NCI-H2196 treated with DMSO at 0.1 percent for 48 hours (cell line): ENCODE measurements around the gene COLEC11.
"Not testable (repeated sequence)": the region's sequence is repeated elsewhere in the genome, so short reads cannot be mapped to it uniquely, and the experiment has no call there.

Experiments used
- DNase-seq: peaks from one replicate; lab custom pipeline; 2025; ENCODE audit not compliant: unreplicated experiment; lab: John Stamatoyannopoulos, UW

Gene COLEC11

DNA sequence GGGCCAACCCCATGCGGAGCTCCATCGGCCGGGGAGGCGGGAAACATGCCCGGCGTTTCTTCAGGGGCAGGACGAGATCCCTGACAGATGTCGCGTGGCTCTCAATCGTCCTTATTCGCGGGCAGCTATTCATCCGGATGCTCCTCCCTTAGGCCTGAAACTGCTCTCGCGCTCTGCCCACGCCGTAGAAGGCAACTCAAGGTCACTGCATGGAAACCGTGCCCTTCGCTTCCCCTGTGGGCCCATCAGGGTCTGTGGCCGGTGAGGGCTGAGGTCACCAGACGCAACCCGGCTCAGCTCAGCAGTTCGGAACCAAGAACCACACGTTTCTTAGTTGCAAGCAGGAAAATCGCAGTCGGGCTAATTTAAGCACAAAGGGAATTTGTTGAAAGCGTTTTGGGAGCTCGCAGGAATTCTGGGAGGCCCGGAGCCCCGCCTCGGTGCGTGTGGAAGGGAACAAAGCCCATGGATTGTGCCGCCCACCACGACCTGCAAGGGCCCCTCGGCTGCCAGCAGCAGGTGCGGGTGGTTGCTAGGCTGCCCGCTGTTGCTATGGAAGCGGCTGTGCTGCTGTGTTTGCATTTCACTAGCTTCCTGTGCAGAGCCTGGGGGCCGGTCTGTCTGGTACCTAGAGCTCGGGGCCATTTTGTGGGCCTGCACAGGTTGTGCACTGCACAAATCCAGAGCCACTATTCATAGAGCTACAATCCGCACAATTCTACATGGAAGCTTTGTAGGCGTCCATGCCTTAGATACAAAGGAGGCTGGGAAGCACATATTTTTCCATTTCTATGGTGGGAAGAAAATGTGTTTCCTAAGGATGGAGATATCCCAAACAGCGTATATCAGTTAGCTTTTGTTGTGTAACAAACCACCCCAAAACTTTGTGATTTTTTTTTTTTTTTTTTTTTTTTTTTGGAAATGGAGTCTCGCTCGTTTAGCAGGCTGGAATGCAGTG, 57.1 kb downstream of the COLEC11 start:
- DNase-seq: peak; percentile 89

DNA sequence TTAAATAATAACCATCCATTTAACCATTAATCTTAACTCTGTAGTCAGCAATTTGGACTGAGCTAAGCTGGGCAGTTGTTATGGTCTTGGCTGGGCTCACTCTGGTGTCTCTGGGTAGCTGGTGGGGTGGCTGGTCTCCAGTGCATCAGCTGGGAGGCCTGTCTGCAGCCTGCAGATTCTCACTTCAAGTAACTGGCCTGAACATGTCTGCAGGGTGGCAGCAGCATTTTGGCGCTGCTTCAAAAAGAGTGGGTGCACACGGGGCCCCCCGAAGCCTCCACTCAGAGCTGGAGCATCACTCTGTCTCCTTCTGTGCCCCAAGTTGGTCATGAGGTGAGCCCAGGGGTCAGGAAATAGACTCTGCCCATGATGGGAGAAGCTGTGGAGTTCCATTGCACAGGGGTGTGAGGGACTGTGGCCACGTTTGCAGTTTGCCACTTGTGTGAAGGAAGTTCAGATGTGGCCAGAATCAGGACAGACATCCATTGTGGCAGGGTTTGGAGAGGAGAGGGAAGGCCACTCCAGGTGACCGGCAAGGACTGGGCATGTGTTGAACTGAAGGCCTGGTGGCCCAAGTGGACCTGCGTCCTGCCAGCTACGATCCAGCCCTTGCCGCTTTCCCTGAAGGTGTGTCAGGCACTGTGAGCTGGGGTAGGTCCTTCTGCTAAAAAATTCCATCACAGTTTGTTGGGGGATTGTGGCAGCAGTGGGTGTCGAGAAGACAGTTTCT, 58.1 kb downstream of the COLEC11 start:
- no peak for DNase-seq

DNA sequence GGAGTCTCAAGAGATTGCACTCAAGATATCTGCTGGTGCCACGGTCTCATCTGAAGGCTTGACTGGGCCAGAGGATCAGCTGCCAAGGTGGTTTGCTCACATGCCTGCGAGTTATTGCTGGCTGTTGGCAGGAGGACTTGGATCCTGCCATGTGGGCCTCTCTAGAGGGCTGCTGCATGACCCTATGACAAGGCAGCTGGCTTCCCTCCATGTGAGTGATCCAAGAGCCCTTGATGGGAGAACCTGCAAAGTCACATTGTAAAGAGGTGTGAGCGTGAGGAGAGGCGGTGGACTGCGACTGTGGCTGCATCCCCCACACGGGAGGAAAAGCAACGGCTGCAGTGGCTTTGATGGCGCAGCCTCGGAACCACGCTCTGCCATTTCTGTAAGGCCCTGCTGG, 59.1 kb downstream of the COLEC11 start:
- DNase-seq: no peak

DNA sequence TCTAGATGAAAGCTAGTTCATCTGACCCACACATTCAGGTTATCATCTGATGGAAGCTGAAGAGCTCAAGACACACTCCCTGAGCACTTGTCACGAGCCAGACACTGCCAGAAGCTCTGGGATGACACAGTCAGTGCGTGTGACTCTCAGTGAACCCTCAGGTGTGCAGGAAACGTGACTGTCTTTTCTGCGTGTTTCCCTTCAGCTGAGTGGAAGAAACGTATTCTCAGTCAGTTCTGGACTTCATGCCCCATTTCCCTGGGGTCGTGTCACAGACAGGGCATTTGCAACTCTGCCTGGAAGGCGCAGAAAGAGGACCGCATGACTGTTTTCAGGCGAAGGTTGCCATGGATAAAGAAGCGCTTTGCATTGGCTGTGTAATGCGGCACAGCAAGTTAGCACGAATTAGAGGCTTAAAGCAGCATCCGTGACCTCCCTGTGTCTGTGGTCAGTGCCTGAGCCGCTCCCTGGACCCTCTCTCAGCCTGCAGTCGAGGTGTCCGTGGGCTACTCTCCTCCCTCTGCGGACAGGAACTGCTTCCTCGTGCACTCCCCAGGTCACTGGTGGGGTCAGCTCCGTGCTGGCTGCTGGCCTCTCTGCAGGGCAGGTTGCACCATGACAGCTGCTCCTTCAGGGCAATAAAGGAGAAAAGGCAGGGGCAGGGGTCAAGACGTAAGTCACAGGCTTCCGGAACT, 59.8 kb downstream of the COLEC11 start:
- DNase-seq: no peak

DNA sequence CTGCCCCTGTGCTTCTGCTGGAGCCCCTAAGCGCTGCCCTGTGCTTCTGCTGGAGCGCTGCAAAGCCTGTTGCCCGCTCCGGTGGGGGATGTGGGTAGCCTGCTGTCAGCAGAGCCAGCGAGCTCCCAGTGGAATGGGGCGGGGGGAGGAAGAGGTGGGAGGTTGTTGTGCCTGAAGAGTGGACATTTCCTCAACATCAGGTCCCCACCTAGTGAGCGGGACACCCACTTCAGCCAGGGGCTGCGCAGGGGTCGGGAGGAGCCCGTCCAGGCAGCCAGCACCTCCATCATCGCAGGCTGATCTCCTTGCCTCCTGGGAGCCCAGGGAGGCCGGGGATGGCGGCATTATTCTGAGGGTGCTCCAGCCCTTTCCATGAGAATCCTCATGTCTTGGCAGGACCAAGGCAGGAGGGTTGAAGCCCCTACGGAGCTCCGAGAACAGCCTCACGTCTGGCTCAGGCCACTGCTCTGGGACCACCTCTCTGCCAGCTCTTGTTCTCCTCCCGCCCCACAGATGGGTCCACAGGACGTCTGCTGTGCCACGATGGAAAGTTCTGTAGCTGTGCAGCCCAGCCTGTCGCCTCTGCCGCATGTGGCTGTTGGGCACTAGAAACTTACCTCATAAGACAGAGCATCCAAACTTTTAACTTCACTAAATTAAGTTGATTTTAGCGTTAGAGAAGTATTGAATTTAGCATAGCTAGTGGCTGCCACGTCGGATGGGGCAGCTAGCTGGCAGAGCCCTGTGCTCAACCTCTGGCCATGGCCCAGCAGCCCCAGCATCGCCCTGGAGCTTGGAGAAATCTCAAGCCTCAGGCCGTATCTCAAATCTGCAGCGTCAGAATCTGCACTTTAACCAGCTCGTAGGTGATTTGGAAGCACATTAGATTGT, 61.2 kb downstream of the COLEC11 start:
- DNase-seq: no peak

DNA sequence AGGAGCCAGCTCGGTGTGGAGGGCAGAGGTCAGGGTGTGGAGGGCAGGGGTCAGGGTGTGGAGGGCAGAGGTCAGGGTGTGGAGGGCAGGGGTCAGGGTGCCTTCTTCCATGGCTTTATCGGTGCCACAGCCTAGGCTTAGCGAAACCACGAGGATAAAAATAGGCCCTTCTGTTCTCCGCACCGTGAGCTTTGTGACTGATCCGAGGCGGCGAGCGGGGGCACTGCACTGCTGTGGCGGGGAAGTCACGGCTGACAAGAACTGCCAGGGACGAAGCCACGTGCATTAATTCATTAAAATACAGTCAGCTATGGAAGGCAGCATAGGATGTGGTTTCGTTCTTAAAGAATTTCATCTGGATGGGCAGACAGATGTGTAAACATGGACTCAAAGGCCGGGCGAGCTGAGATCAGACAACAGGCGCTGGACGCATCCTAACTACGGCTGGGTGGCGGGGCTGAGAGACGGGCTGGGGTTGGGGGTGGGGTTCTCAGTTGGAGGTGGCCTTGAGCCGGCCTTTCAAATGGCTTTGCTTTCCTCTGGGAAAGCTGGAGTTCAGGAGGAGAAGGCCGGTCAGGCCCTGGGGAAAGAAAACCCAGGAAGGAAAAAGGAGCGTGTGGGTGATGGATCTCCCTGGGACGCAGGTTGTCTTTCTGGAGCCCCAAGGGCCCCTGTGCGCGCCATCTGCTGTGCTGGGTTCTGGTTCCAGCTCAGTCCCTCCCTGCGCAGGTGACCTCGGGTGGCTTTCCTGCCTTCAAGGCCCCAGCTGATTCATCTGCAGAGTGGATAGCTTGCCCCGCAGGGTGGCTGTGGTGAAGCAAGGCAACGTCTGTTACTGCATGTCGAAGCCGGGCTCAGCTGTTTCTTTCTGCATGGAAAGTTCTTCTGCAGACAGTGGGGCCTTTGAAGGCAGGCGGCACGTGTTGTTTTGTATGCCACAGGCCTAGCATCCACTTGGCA, 62.1 kb downstream of the COLEC11 start:
- no peak for DNase-seq

DNA sequence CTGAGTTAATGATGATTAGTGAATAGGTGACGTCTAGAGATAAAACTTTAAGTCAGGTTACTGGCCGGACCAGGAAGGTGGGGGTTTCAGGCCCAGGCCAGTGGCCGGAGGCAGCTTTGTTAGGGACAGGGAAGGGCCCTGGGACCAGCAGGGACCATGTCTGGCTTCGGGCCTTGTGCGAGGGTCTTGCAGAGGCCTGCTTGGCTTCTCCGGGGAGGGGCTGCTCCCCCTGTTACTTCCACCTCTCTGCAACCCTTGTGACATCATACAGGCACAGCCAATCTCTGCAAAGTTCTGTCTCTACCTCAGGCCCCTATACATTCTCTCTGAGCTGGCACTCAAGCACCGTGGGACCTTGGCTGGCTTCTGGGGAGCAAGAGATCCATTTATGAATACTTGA, 63.0 kb downstream of the COLEC11 start, which contains the start of gene ALLC:
TSS of gene ALLC (plus strand) at position 320 of the 400 bp plus-strand sequence. CDS start 12,958 bp downstream, outside the sequence.
- DNase-seq: no peak

DNA sequence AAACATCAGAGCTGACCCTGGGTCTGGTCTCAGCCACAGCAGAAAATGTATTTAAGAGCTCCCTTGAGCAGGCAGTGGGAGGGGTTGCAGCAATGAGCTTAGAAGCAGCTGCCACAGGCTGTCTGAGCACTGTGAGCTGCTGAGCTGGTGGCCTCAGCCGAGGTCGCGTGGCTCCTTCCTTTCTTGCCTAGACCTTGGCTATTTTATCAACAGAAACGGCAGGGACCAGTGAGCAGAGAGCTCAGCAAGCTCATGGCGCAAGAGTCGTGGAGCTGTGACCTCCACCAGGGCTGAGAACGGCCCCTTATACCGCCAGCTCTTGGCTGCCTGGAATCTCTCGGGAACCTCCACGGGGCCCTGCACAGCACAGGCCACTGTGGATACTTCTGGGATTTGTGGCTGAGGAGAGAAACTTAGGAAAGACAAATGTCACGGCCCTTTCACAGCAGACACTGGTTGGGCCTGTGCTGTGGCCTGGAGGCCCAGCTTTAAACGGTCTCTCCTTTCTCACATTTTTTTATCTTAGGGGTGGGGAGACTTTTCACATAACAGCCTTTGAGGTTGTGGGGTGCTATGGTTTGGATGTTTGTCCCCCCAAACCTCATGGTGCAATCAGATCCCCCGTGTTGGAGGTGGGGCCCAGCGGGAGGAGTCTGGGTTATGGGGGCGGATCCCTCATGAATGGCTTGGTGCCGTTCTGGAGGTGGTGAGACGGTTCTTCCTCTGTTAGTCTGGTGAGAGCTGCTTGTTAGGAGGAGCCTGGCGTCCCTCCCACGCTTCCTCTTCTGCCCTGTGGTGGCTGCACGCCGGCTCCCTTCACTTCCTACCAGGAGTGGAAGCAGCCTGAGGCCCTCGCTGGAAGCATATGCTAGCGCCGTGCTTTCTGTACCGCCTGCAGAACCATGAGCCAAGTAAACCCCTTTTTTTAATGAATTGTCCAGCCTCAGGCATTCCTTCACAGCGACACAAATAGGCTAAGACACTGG, 64.8 kb downstream of the COLEC11 start:
- DNase-seq: no peak

DNA sequence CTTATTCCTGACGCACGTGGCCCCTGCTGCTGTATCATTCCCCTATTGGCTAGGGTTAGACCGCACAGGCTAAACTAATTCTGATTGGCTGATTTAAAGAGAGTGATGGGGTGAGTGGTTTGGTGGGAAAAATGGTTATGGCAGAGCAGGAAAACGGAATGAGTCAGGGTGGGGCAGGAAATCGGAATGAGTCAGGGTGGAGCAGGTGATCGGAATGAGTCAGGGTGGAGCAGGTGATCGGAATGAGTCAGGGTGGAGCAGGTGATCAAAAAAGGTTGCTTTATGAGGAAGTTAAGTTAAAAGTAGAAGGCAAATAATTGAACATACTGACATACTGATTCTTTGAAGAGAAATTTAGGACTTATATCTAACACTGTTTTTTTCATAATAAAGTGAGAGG, 65.7 kb downstream of the COLEC11 start:
- DNase-seq: not testable (repeated sequence)

DNA sequence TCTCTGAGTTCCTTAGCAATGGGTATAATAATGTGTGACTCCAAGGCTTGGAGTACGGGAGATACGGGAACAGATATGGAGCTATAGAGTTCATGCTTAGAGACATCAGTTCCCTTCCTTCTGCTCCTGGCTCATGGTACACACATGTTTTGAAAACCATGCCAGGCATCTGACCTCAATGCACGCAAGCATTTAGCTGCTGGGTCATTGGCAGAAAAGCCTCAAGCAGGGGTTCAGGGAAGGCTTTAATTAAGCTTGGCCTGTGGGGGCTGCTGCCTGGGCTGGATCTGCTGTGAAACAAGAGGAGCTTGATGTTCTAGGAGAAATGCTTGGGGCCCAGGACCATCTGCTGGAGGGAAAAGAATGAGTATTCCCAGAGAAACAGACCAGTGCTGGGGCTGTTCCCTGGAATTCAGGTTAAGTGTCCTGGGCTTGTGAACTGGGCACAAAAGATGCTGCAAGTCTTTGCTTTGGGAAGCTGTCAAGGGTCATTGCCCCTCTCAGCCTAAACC, 66.3 kb downstream of the COLEC11 start:
- DNase-seq: no peak

DNA sequence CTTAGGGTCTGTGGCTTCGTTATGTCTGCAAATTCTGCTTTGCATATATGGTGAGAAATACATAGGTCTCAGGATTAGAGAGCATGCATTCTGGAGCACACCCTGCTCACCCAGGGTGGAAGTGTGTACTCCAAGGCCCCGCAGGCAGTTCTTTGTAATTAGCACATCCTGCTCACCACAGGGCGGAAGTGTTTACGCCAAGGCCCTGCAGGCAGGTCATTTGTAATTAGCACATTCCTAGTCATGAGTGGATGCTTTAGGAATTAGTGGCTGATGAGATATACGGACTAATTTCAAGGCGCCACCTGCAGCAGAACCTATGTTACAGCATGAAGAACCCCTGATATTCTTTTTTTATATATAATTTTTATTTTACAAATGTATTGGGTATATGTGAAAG, 67.3 kb downstream of the COLEC11 start:
- no peak for DNase-seq

DNA sequence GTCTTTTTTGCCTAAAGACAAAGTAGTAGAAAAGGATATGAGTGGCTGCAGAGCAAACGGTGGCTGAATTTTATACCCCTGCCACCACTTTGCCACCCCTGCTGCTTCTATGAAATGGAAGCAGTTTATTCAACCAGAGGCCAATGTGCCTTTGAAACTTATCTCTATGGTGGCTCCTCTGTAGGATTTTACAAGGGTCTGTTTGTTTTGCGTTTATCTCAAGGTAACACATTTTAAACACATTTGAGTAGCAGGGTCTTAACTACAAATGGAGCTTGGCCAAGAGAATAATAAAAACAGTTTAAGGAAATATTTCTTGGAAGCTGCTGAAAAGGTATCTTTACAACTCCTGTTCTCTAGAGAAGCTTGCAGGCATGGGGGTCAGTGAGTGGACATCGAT, 69.2 kb downstream of the COLEC11 start:
- no peak for DNase-seq

DNA sequence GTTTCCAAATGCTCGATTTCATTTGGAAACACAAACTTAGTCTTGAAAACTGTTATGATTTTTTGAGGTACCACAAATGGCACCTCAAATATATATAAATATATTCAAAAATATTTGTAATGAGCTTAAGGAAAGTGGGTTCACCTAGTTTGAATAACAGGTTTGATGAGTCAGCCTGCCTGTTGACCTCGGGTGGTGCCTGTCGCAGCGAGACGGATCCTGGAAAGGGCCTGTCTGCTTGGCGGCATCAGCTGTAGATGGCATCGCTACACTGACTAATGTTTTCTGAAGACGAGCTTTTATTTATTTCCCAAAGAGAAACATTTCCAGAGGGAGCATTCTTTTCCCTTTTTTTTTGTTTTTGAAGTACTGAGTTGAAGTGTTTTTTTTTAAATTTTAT, 70.0 kb downstream of the COLEC11 start:
- DNase-seq: no peak

DNA sequence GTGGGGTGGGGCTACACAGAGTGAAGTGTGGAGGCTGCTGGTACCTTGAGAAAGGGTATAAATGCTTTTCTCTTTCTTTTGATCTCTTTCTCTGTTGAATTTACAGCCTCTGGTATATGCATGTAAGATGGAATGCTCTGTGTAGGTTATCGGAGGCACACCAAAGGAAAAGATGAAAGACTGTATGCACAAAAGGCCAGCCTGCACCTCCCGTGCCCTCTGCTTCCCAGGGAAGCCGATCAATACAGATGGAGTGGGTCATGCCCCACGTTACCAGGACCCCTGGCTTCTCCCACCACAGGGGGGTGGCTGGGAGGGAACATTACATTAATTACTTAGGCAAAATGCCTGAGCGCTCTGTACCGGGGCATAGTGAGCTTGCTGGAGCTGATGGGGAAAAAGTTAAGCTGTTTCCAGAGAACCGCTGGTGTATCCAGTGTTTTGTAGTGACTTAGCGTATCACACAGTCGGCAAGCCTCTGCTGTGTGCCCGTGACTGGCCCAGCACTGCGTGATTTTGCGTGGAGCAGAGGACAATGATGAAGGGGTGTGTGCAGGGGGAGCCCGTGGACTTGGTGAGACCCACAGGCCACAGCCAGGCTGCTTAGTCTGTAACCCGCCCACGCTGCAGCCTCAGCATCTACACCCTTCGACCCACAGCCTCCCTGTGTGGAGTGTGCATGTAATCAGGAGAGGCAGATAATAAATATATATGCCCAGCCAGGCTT, 71.1 kb downstream of the COLEC11 start:
- no peak for DNase-seq

DNA sequence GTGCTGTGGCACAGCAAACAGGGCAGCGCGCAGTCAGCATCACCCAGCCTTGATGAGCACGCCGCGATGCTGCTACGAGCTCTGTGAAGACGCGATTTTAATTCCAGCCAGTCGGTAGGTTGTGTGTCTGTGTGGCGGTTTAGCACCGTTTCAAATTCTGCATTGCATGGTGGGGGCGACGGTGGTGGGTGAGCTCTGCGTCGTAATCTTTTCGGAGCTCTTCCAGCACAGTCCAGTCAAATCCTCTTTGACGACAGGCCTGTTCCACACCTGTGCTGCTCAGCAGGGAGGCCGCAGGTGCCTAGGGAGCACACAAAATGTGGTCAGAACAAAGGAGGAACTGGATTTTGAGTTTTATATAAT, 71.7 kb downstream of the COLEC11 start:
- no peak for DNase-seq

DNA sequence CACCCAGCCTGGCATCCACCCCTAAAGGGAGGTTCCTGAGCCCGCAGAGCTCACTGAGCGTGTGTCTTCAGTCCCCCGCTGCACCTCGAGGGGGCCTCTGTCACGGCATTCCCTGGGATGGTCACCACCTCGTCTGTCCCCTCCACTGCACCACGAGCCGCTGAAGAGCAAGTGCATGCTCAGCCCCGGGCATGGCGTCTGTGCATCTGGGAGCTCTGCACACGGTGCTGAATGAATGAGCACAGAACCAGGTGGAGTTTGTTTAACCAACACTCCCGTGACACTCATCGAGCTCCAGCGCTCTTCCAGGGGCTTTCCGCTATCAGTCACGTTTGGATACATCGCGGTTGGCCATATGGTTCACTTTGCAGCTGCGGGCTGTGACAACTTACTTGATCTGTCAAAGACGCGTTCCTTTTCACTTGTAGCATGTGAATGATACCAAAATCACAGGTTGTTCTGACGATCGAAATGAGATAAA, 72.3 kb downstream of the COLEC11 start:
- no peak for DNase-seq

DNA sequence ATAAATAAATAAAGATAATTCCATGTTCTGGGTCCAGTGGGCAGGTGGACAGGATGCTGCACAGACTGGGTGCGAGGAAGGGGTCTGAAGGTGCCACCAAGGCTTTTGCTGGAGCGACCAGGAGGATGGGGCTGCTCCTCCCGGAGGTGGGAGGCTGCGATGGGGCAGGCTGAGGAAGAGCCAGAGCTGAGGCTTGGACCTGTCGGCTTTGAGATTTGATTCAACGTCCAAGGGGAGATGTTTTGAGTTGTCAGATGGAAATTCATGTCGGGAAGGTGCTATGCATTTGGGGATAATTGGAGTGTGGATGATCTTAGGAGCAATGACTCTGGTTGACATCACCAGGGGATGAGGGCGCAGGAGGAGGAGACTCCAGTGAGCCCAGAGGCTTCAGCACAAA, 74.7 kb downstream of the COLEC11 start:
- no peak for DNase-seq
